Adrenal gland (tissue), 19 donors: ENCODE results near the gene GRHPR. TPM values are rescaled to one million over a fixed set of nuclear protein-coding genes. Genes with fewer than 3 reads are reported as not detected.
A peak's percentile ranks its signal among the peaks of the same experiment; 100 is the strongest.

Experiments used
- DNase-seq, 7 donors: peaks; one replicate each; pipeline ENCODE4 v3.0.0-alpha.2; 2019 to 2020
- H3K27ac ChIP-seq, 5 donors: fragments of 200-600 bp; sonication (generic) in 4 of 5; 1 replicate in 3 of 5; 2 replicates in 2 of 5; pipeline versions ENCODE4 v1.5.1 to v1.8.0; 2016 to 2020; ENCODE audit warnings: mild to moderate bottlenecking in 1 of 5
- H3K27me3 ChIP-seq: fragments of 200-600 bp; 2 replicates; pipeline ENCODE4 v1.8.0; 2021
- H3K36me3 ChIP-seq, 2 donors: fragments of 200-600 bp; replicated peaks in 1 of 2; 1 replicate in 1 of 2; 2 replicates in 1 of 2; pipeline versions ENCODE4 v1.5.1 to v1.8.0; 2018 to 2022
- H3K4me1 ChIP-seq, 2 donors: fragments of 200-600 bp; replicated peaks in 1 of 2; 1 replicate in 1 of 2; 2 replicates in 1 of 2; pipeline versions ENCODE4 v1.5.1 to v1.8.0; 2018 to 2021
- H3K4me3 ChIP-seq, 4 donors: fragments of 200-600 bp; sonication (generic) in 3 of 4; one replicate each; pipeline ENCODE4 v1.5.1; 2016 to 2018
- H3K9me3 ChIP-seq, 3 donors: fragments of 200-600 bp; sonication (generic) in 1 of 3; replicated peaks in 1 of 3; 1 replicate in 2 of 3; 2 replicates in 1 of 3; pipeline versions ENCODE4 v1.5.1 to v1.8.0; 2016 to 2021
- CTCF ChIP-seq, 6 experiments: fragments of 450-650 bp in 4 of 6; fragments of 200-600 bp in 2 of 6; sonication (generic) in 1 of 6; IDR thresholded peaks; 1 replicate in 5 of 6; 2 replicates in 1 of 6; pipeline versions ENCODE4 v1.5.1 to v1.8.0; 2016 to 2021; ENCODE audit warnings: antibody characterized with exemption in 6 of 6, mild to moderate bottlenecking in 2 of 6, moderate library complexity in 1 of 6
- POLR2A ChIP-seq, 2 donors: fragments of 450-650 bp; IDR thresholded peaks; one replicate each; pipeline ENCODE4 v1.6.1; 2017; ENCODE audit warnings: antibody characterized with exemption in 2 of 2, mild to moderate bottlenecking in 2 of 2, moderate library complexity in 1 of 2
- WGBS, 4 donors: extraction: QIAGEN DNeasy Blood & Tissue Kit in 2 of 4; methylation state at CpG; one replicate each; pipeline versions ENCODE4 v1.1.5 to v1.1.7; 2013 to 2017; 5-methylcytosine and 5-hydroxymethylcytosine counted together
- intact Hi-C, 2 donors: fragments of 100-400 bp; cut with DNase I; formaldehyde crosslinking; loops; one replicate each; pipeline versions ENCODE4 v1.14.1 to v1.15.0; 2022 to 2023
- long read RNA-seq, 10 donors: library from polyadenylated mRNA in 3 of 10; unstranded in 2 of 10; stranded (forward) in 1 of 10; transcript quantifications; one replicate each; pipeline ENCODE4 v2.0.0 and lab custom pipeline, GENCODE V29; 2021 to 2026
- polyA plus RNA-seq, 3 donors: library from polyadenylated mRNA; stranded (reverse); fragments of 200-250 nt in 2 of 3; fragments of 350-450 nt in 1 of 3; fragmentation: Illumina TruSeq in 1 of 3; extraction: RNeasy Lipid Tissue Mini Kit (QIAGEN cat#74804) in 1 of 3; gene quantifications; one replicate each; pipeline ENCODE4 v1.2.3, GENCODE V29; 2013 to 2014
- total RNA-seq, 9 donors: library from RNA; depleted of rRNA in 4 of 9; stranded (reverse); fragments of >200 nt in 4 of 9; fragments of 120-200 nt in 1 of 9; fragmentation: NEBNext Ultra II Directional in 1 of 9; extraction: Animal tissue kit (Norgen Biotek cat#: 25700) in 1 of 9; gene quantifications; one replicate each; pipeline versions ENCODE4 v1.1.0 to v1.2.4, GENCODE V29; 2013 to 2023
- donor health status: healthy with polysubstance abuse.
- donor health status: Bipolar disorder and iron deficiency.
- donor health status: DM: yes; HTN: yes; CAD: no.
- donor health status: DM: no; HTN: no; CAD: no.
- donor health status: DM: no; HTN: no; CAD: no.
- donor health status: DM: yes; HTN: yes; CAD: no.

Gene GRHPR
- total RNA-seq (100 to 1,000 TPM; 140 to 434 (median 238) TPM), polyA plus RNA-seq (100 to 1,000 TPM in 2 of 3 donors, 10 to 100 TPM in 1; 83.3 to 324 (median 133) TPM)
- long read RNA-seq, donor 1, full-length matches to known transcripts, result 181 of 209 reads
- long read RNA-seq, donor 1, partial matches to known transcripts, result 28 of 209 reads
- long read RNA-seq, donor 1, other reads (novel, unspliced or antisense), result 0 of 209 reads
- long read RNA-seq, donor 2, full-length matches to known transcripts, result 126 of 152 reads
- long read RNA-seq, donor 2, partial matches to known transcripts, result 21 of 152 reads
- long read RNA-seq, donor 2, other reads (novel, unspliced or antisense), result 5 of 152 reads
- long read RNA-seq, donor 3, full-length matches to known transcripts, result 99 of 158 reads
- long read RNA-seq, donor 3, partial matches to known transcripts, result 59 of 158 reads
- long read RNA-seq, donor 3, other reads (novel, unspliced or antisense), result 0 of 158 reads
- long read RNA-seq, donor 4, full-length matches to known transcripts, result 115 of 133 reads
- long read RNA-seq, donor 4, partial matches to known transcripts, result 10 of 133 reads
- long read RNA-seq, donor 4, other reads (novel, unspliced or antisense), result 8 of 133 reads
- long read RNA-seq, donor 5, full-length matches to known transcripts, result 204 of 280 reads
- long read RNA-seq, donor 5, partial matches to known transcripts, result 14 of 280 reads
- long read RNA-seq, donor 5, other reads (novel, unspliced or antisense), result 62 of 280 reads
- long read RNA-seq, donor 6, full-length matches to known transcripts, result 68 of 93 reads
- long read RNA-seq, donor 6, partial matches to known transcripts, result 19 of 93 reads
- long read RNA-seq, donor 6, other reads (novel, unspliced or antisense), result 6 of 93 reads
- long read RNA-seq, donor 7, full-length matches to known transcripts, result 65 of 77 reads
- long read RNA-seq, donor 7, partial matches to known transcripts, result 12 of 77 reads
- long read RNA-seq, donor 7, other reads (novel, unspliced or antisense), result 0 of 77 reads
- long read RNA-seq, donor 8, full-length matches to known transcripts, result 188 of 248 reads
- long read RNA-seq, donor 8, partial matches to known transcripts, result 49 of 248 reads
- long read RNA-seq, donor 8, other reads (novel, unspliced or antisense), result 11 of 248 reads
- long read RNA-seq, donor 9, full-length matches to known transcripts, result 116 of 176 reads
- long read RNA-seq, donor 9, partial matches to known transcripts, result 60 of 176 reads
- long read RNA-seq, donor 9, other reads (novel, unspliced or antisense), result 0 of 176 reads
- long read RNA-seq, donor 10, transcript GRHPR-204 (4 exons, 1,893 nt), result minor isoform, 24 of 86 reads
- long read RNA-seq, donor 10, transcript GRHPR-203 (9 exons, 1,080 nt), result minor isoform, 12 of 86 reads
- long read RNA-seq, donor 10, transcript GRHPR-201 (9 exons, 1,280 nt), result major isoform, 33 of 86 reads
- long read RNA-seq, donor 10, partial matches to known transcripts, result 13 of 86 reads
- long read RNA-seq, donor 10, other reads (novel, unspliced or antisense), result 0 of 86 reads

- TF ChIP-seq POLR2A (IDR thresholded peaks at IDR 0.05) (peak; percentile 90 to 98), CTCF (IDR thresholded peaks at IDR 0.05) (no peak)
- DNase-seq, result peak; percentile 93 to 96 (median 95)
- no peaks in the 10 kb centered on the region for H3K27me3 ChIP-seq
- peak within 1 kb of the TSS; percentile 33 to 91 (median 73) for H3K4me3 ChIP-seq
- peaks cover 0 to 15% of the 10 kb centered on the region in 2 donors for H3K36me3 ChIP-seq
- WGBS, 4 donors, result 0 to 3% (median 1%) methylated on average over 4 to 56 of the region's 56 CpGs
- H3K27ac ChIP-seq, result peak within 1 kb of the TSS; percentile 81 to 96 (median 95)
- H3K4me1 ChIP-seq, result peaks cover 35 to 44% of the 10 kb centered on the region in 2 donors
- intact Hi-C loops, result no loop called here
- H3K9me3 ChIP-seq, result no peaks in the 10 kb centered on the region
Observed at GRCh38 chr9:37422289-37423104, at the start of gene GRHPR. TSS of gene GRHPR (plus strand) at chr9:37422696. CDS start at chr9:37422751, 55 bp downstream.

GRCh38 chr9:37372839-37373238, 49.7 kb upstream of the GRHPR start:
- Histone ChIP-seq H3K27ac (no peak overlapping the region), H3K27me3 (no peaks in the 10 kb centered on the region), H3K36me3 (no peaks in the 10 kb centered on the region), H3K9me3 (no peaks in the 10 kb centered on the region), H3K4me1 (no peaks in the 10 kb centered on the region), H3K4me3 (no peak overlapping the region)
- no peak for DNase-seq
- 81 to 89% (median 86%) methylated on average over 3 of the region's 3 CpGs for WGBS, 4 donors
- intact Hi-C loops, result no loop called here
- TF ChIP-seq CTCF (IDR thresholded peaks at IDR 0.05), result no peak
- no peak for TF ChIP-seq POLR2A (IDR thresholded peaks at IDR 0.05)

GRCh38 chr9:37373621-37374020, 48.9 kb upstream of the GRHPR start:
- H3K4me1 ChIP-seq, result no peaks in the 10 kb centered on the region
- no peaks in the 10 kb centered on the region for H3K36me3 ChIP-seq
- no peak overlapping the region for H3K27ac ChIP-seq
- TF ChIP-seq POLR2A (IDR thresholded peaks at IDR 0.05), result no peak
- no peak for TF ChIP-seq CTCF (IDR thresholded peaks at IDR 0.05)
- no peaks in the 10 kb centered on the region for H3K9me3 ChIP-seq
- H3K4me3 ChIP-seq, result no peak overlapping the region
- intact Hi-C loops, result no loop called here
- WGBS, 4 donors, result 86 to 100% (median 97%) methylated on average over 1 of the region's 1 CpG
- no peak for DNase-seq
- no peaks in the 10 kb centered on the region for H3K27me3 ChIP-seq
